Measurements from ENCODE around the gene INPP5F.

Gene INPP5F

GRCh38 chr10:119817991-119818888, 92.4 kb downstream of the INPP5F start:
- DNase-seq (ENCODE audit: low read depth in 2 of 2): no peak

DNA sequence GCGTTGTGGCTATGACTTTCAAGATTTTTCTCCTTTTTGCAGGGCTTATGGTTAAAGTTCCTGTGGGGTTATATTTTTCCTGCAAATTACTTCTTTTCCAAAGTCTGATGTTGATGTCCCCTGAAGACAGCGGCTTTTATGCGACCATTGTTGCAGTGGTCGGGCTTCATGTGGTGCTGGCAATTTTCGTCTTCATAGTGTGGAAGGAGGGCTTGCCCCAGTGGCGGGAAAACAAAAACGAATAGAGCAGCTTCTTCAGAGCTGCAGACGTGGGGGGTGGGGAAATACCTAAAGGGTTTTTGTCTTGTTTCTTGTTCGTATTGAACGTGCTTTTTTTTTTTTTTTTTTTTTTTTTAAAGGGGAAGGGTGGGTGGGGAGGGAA, 93.0 kb downstream of the INPP5F start:
- no peak for DNase-seq (ENCODE audit: low read depth in 2 of 2)

DNA sequence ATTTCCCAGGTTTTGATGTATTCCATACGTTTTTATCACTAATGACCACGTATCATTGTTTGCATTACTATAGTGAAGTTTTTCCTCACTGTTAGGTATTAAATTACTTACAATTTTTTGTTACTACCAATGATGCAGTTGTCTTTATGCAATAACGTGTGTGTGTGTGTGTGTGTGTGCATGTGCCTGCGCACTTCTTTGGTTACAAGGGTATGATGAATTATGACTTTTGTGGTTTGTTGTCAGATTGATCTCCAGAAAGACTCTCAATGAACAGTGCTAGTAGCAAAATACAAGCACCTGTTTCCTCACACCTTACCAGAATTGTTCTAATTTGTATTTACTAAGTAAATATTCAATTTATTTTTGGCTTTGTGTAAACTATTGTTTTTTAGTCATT, 95.3 kb downstream of the INPP5F start:
- no peak for DNase-seq (ENCODE audit: low read depth in 2 of 2)

DNA sequence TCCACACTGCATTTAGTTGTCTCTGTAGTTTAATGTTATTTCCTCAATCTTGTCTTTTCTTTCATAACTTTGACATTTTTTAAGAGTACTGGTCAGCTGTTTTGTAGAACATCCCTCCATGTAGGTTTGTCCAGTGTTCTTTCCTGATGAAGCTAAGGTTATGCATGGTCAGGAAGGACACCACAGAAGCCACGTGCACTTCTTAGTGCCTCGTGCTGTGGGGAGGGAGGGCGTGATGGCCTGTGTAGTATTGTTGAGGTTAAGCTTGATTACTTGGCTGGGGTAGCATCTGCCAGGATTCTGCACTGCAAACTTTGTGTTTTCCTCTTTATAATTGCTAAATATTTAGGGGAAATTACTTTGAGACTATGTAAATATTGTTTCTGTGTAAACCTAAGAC, 98.4 kb downstream of the INPP5F start:
- DNase-seq (ENCODE audit: low read depth in 2 of 2): no peak

DNA sequence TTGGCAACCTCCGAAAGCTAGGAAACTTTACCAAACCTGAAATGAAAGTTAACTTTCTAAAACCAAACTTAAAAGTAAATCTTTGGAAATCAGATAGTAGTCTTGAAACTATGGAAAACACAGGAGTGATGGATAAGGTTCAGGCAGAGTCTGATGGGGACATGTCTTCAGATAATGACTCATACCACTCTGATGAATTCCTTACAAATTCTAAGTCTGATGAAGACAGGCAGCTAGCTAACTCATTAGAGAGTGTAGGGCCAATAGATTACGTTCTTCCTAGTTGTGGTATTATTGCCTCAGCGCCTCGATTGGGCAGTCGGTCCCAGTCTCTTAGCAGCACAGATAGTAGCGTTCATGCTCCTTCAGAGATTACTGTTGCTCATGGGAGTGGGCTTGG, 100.9 kb downstream of the INPP5F start:
- no peak for DNase-seq (ENCODE audit: low read depth in 2 of 2)

- no peak for DNase-seq (ENCODE audit: low read depth in 2 of 2)
Measured at GRCh38 chr10:119827430-119827829, 101.6 kb downstream of the INPP5F start.

- DNase-seq (ENCODE audit: low read depth in 2 of 2): no peak
Measured at GRCh38 chr10:119829429-119829828, 103.6 kb downstream of the INPP5F start.

GRCh38 chr10:119830851-119831250, 105.0 kb downstream of the INPP5F start:
- DNase-seq (ENCODE audit: low read depth in 2 of 2): no peak

DNA sequence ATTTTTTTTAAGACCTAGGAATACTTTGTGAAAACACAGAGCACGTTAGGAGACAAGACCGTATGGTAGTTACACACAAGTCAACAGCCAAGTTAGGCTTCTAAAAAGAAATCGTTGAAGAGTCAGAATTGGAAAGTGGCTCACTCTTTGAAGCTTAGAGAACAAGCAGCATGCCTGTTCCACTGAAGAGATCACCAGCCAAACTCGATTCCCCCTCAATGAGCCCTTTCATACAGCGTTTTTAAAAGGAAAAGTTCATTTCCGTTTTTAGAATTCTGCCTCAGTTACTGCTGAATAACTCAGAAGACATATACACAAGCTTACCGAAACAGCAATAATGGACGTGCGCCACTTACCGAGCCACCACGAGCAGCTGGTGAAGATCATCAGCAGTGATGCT, 105.8 kb downstream of the INPP5F start:
- DNase-seq (ENCODE audit: low read depth in 2 of 2): no peak

DNA sequence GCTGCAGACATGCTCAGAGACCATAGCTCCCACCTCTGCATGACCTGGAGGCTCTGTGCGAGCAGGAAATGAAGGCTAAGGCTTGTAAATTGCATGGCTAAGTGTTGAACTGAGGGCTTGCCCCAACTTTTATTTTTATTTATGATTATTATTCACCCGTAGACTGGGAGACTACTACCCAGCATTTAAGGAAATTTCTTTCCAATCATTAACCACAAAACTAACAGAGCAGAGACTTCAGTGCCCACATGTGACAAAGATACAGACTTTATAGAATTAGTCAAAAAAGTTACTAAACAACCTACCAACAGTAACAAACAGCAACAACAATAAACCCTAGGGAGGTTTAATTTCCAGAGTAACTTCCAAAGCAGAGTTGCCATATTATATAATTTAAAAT, 107.1 kb downstream of the INPP5F start:
- no peak for DNase-seq (ENCODE audit: low read depth in 2 of 2)

DNA sequence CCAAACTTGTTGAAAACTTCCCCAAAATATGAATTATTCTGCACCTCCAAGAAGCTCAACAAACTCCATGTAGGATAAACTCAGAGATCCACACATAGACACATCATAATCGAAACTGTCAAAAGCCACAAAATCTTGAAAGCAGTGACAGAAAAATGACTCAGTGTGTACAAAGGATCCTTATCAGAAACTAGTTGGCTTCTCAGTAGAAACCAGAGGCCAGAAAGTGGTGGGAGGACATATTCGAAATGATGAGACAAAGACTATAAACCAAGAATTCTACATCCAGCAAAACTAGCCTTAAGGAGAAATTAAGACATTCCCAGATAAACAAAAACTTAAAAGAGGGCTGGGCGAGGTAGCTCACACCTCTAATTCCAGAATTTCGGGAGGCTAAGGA, 108.3 kb downstream of the INPP5F start:
- DNase-seq (ENCODE audit: low read depth in 2 of 2): no peak

DNA sequence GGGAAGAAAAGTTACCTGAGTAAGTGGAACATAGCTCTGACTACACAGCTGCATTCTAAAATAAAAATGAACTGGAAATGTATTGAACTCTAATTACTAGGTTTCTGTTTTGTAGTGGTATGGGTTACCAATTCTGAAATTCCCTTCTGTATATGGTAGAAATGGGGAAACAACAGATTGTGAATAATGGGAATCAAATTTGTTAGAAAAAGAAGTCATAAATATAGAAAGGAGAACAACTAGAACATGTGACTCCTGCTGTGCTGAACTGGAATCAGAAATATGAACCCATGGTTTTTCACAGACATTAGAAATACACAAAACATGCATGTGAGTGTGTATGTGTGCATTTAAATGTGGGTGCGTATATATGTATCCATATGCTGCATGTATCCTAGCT, 119.8 kb downstream of the INPP5F start:
- DNase-seq (ENCODE audit: low read depth in 2 of 2): no peak

- no peak for DNase-seq (ENCODE audit: low read depth in 2 of 2)
Measured at GRCh38 chr10:119849031-119849789, 123.4 kb downstream of the INPP5F start.

GRCh38 chr10:119849944-119850343, 124.1 kb downstream of the INPP5F start:
- no peak for DNase-seq (ENCODE audit: low read depth in 2 of 2)

DNA sequence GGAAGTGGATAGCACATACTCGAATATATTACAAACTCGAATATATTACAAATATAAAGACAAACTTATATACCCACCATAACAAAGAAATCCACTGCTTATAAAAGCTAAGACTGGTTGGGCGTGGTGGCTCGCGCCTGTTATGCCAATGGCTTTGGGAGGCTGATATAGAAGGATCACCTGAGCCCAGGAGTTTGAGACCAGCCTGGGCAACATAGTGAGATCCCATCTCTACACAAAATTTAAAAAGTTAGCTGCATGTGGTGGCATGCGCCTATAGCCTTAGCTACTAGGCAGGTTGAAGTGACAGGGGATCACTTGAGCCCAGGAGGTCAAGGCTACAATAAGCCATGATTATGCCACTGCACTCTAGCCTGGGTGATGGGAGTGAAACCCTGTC, 126.4 kb downstream of the INPP5F start:
- DNase-seq (ENCODE audit: low read depth in 2 of 2): no peak

- DNase-seq (ENCODE audit: low read depth in 2 of 2): no peak
Measured at GRCh38 chr10:119852822-119853221, 127.0 kb downstream of the INPP5F start.

- no peak for DNase-seq (ENCODE audit: low read depth in 2 of 2)
Measured at GRCh38 chr10:119853574-119853973, 127.7 kb downstream of the INPP5F start.

GRCh38 chr10:119858063-119858462, 132.2 kb downstream of the INPP5F start:
- no peak for DNase-seq (ENCODE audit: low read depth in 2 of 2)

DNA sequence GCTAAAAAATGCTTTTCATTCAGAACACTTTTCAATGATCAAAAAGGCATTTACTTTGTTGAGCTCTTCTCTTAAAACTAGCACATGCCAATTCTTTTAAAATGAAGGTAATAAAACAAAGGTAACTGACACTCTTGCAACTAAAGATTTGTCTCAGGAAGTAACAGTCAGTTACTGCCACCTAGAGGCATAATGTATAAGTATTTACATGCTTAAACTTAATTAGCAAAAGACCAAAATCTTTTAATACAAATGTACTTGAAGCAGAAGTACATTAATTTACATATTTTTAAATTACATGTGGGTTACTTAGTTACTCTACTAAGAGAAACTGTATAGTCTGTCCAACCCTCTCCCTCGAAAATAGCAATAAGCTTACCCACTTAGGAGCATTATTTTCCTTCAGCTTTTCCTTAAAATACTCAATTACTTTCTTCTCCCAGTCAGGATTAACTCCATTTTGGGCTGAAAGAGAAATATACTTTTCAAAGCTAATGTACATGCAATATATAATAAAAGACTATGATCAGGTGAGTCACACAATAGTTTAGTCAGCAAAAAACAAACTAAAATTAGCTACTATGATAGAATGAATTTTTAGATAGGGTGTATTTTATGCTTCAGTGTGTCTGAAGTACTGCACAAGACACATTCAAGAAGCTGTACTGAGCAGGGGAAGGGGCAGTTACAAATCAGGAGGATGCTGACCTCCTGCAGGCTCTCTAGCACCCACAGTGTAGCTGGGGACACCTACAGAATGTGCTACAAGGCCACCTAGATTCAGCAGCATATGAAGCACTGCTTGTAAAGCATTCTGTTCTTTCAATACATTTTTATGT, 133.8 kb downstream of the INPP5F start:
- DNase-seq (ENCODE audit: low read depth in 2 of 2): no peak

- DNase-seq (ENCODE audit: low read depth in 2 of 2): no peak
Measured at GRCh38 chr10:119860866-119861607, 135.2 kb downstream of the INPP5F start.

DNA sequence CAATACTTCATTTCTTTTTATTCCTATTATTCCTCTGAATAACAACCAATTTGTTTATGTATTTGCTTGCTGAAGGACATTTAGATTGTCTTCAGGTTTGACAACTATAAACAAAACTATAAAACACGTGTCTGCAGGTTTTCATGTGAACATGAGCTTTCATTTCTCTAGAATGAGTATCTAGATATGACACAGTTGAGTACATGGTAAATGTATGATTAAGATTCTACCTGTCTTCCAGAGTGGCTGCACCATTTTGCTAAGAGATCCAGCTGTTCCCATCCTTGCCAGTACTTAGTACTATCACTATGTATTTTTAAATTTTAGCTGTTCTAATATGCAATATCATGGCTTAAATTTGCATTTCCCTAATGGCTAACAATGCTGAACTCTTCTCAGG, 136.7 kb downstream of the INPP5F start:
- DNase-seq (ENCODE audit: low read depth in 2 of 2): no peak
